Naive B cell (primary cell): Measurements from ENCODE around the gene MYH15. TPM values are rescaled to one million over a fixed set of nuclear protein-coding genes. Genes with fewer than 3 reads are reported as not detected.
"Not testable (repeated sequence)": the region's sequence is repeated elsewhere in the genome, so short reads cannot be mapped to it uniquely, and the experiment has no call there.

Experiments
- ATAC-seq, 2 donors: fragments of 150-1000 bp; cut with Tn5 transposase; 2 replicates each; pipeline ENCODE4 v1.10.0; 2021; ENCODE audit warnings: low read depth in 2 of 2, mild to moderate bottlenecking in 2 of 2, moderate library complexity in 2 of 2
- DNase-seq: peaks from one replicate; pipeline ENCODE4 v3.0.0; 2022
- H3K27ac Mint-ChIP-seq, 6 donors: one replicate each; pipeline ENCODE4 v1.8.0; 2020 to 2022; ENCODE audit warnings: mild to moderate bottlenecking in 6 of 6, mixed read lengths in 6 of 6, moderate library complexity in 5 of 6, inconsistent platforms in 2 of 6
- H3K27me3 Mint-ChIP-seq, 3 donors: one replicate each; pipeline ENCODE4 v1.8.0; 2021 to 2022; ENCODE audit warnings: mixed read lengths in 3 of 3, mild to moderate bottlenecking in 1 of 3
- H3K36me3 Mint-ChIP-seq, 2 donors: one replicate each; pipeline ENCODE4 v1.8.0; 2020 to 2022; ENCODE audit warnings: mixed read lengths in 2 of 2, inconsistent platforms in 1 of 2, mild to moderate bottlenecking in 1 of 2
- H3K4me1 Mint-ChIP-seq, 3 donors: one replicate each; pipeline ENCODE4 v1.8.0; 2020 to 2022; ENCODE audit warnings: mixed read lengths in 3 of 3, inconsistent platforms in 1 of 3, mild to moderate bottlenecking in 1 of 3, moderate library complexity in 1 of 3
- H3K4me3 Mint-ChIP-seq, 8 donors: one replicate each; pipeline ENCODE4 v1.8.0; 2020 to 2022; ENCODE audit warnings: mild to moderate bottlenecking in 8 of 8, mixed read lengths in 8 of 8, moderate library complexity in 8 of 8, inconsistent platforms in 2 of 8
- H3K9me3 Mint-ChIP-seq, 7 donors: one replicate each; pipeline ENCODE4 v1.8.0; 2020 to 2022; ENCODE audit warnings: mixed read lengths in 7 of 7, mild to moderate bottlenecking in 5 of 7, inconsistent platforms in 2 of 7, moderate library complexity in 1 of 7
- polyA plus RNA-seq, 6 donors: library from polyadenylated mRNA; unstranded; fragments of 300-500 nt; fragmentation: Illumina TruSeq; gene quantifications; one replicate each; pipeline ENCODE4 v1.2.3, GENCODE V29; 2021; ENCODE audit warnings: low read depth in 6 of 6

MYH15 gene
- polyA plus RNA-seq, 6 donors from 2014 or later: 0.05 to 0.06 TPM; not detected in 4

DNA sequence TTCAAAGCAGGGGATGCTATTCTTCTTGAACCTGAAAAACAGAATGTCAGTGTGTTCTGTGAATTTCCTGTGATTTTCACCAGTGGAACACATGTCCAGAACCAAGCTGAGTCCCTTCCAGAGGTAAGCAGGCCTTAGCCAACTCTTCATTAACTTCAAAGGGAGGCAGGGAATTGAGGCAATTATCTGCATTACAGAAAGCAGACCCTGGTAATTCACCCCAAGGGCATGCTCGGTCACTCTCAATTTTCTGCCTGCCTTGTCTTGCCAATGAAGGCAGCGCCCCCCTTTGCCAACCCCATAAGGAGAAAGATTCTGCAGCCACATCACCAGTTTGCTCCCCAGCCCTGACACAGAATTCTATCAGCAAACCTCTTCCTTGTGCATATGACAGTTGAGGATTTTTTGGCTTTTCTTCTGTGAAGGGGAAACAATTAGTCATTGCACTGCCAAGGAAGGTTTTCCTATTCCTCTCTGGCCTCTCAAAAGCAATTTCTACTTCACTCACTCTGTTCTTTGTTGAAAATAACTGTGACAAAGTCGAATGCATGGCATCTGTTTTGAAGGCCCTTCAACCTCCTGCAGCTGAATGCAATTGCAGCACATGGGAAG is 128.8 kb downstream of the MYH15 start:
- DNase-seq (no peak), ATAC-seq (no peak)
- H3K36me3 Mint-ChIP-seq: no peaks in the 10 kb centered on the region
- peaks cover 0 to 2% (median 0%) of the 10 kb centered on the region in 7 donors for H3K9me3 Mint-ChIP-seq
- H3K27me3 Mint-ChIP-seq: no peaks in the 10 kb centered on the region
- H3K27ac Mint-ChIP-seq: no peak overlapping the region
- H3K4me3 Mint-ChIP-seq: no peak overlapping the region
- peaks cover 0 to 5% (median 4%) of the 10 kb centered on the region in 3 donors for H3K4me1 Mint-ChIP-seq

DNA sequence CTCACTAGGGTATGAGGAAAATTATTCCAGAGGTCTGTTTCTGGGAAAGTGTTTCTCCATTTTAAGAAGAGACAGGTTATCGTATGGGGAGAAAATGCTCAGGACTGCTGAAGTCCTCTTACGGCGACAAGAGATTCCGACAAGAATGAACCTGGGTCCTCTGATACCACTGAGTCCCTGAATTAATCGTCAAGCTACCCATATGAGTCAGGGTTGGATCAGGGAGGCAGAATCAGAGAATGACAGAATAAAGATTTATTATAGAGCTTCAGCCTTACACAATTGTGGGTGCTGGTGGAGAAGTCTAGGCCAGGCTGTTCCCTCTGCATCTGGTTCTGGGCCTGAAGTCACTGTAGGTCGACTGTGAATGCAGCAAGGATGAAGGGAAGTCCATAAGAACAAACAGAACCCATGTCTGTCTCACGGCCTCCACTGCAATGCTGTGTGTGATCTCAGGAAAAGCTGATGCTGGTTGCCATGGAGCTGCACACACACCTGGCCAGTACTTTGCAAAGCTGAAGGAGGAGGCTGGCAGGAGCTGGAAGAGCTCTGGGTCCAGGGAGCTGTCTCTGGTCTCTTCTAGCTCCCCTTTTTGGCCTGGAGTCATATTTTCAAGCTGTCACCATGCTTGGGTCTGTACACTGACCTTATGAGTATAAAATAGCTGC is 130.1 kb downstream of the MYH15 start:
- Mint-ChIP-seq H3K27ac (no peak overlapping the region), H3K4me1 (peaks cover 0 to 5% (median 4%) of the 10 kb centered on the region in 3 donors), H3K9me3 (peaks cover 0 to 2% (median 0%) of the 10 kb centered on the region in 7 donors), H3K4me3 (no peak overlapping the region), H3K36me3 (no peaks in the 10 kb centered on the region), H3K27me3 (no peaks in the 10 kb centered on the region)
- ATAC-seq (no peak), DNase-seq (no peak)

DNA sequence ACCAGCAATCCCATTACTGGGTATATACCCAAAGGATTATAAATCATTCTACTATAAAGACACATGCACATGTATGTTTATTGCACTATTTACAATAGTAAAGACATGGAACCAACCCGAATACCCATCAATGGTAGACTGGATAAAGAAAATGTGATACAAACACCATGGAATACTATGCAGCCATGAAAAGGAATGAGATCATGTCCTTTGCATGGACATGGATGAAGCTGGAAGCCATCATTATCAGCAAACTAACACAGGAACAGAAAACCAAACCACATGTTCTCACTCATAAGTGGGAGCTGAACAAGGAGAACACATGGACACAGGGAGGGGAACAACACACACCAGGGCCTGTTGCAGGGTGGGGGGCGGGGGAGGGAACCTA is 131.4 kb downstream of the MYH15 start:
- not testable (repeated sequence) for H3K4me1 Mint-ChIP-seq, H3K9me3 Mint-ChIP-seq, ATAC-seq, H3K36me3 Mint-ChIP-seq, H3K27me3 Mint-ChIP-seq, H3K4me3 Mint-ChIP-seq, DNase-seq
- H3K27ac Mint-ChIP-seq: peak overlapping the region in 1 of 6 donors; percentile 26

DNA sequence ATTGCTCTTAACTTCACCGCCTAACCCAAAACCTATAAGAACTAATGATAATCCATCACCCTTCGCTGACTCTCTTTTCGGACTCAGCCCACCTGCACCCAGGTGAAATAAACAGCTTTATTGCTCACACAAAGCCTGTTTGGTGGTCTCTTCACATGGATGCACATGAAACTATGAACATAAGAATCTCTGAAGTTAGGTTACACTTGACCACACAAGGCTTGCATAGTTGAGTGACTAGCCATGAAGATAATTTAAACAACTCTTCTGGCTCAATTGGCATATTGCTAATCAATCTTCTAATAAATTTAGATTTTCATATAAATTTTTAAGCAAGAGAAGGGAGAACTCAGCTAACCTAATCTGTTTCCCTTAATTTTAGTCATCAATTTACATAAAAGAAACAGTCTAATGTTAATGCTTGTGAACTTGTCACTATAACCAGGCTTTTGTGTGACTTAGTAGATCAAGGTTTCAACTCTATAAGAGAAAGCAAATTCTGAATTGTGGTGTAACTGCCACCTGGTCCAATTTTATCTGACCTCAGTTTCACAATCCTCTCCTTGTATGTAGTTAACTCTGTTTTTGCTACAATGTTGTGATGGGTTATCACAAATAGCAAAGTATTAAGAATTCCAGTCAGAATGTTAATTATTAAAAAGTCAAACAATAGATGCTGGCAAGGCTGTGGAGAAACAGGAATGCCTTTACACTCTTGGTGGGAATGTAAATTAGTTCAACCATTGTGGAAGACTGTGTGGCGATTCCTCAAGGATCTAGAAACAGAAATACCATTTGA is 132.0 kb downstream of the MYH15 start:
- H3K9me3 Mint-ChIP-seq: peaks cover 0 to 2% (median 0%) of the 10 kb centered on the region in 7 donors
- no peaks in the 10 kb centered on the region for H3K27me3 Mint-ChIP-seq
- DNase-seq (no peak), ATAC-seq (no peak)
- H3K4me1 Mint-ChIP-seq: peaks cover 0 to 5% (median 4%) of the 10 kb centered on the region in 3 donors
- H3K27ac Mint-ChIP-seq: peak overlapping the region in 1 of 6 donors; percentile 28
- no peaks in the 10 kb centered on the region for H3K36me3 Mint-ChIP-seq
- no peak overlapping the region for H3K4me3 Mint-ChIP-seq

DNA sequence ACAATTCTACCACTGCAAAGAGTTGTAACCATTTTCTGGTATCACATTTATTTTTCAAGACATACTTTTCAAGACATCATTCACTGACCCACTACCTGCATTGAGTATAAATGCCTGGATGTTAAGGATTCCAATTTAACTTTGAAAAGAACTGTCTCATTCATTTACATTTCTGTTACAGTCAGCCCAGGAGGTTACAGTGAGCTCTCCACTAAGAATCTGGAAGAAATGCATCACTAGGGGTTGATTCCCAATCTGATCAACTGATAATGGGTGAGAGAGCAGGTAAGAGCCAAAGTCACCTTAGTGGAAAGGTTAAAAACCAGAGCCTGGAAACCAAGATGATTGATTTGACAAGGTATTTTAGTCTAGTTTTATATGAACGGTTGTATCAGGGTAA is 133.0 kb downstream of the MYH15 start:
- H3K27me3 Mint-ChIP-seq: no peaks in the 10 kb centered on the region
- ATAC-seq (no peak), DNase-seq (no peak)
- no peaks in the 10 kb centered on the region for H3K36me3 Mint-ChIP-seq
- peaks cover 0 to 5% (median 4%) of the 10 kb centered on the region in 3 donors for H3K4me1 Mint-ChIP-seq
- H3K27ac Mint-ChIP-seq: no peak overlapping the region
- H3K9me3 Mint-ChIP-seq: peaks cover 0 to 5% (median 0%) of the 10 kb centered on the region in 7 donors
- H3K4me3 Mint-ChIP-seq: no peak overlapping the region

DNA sequence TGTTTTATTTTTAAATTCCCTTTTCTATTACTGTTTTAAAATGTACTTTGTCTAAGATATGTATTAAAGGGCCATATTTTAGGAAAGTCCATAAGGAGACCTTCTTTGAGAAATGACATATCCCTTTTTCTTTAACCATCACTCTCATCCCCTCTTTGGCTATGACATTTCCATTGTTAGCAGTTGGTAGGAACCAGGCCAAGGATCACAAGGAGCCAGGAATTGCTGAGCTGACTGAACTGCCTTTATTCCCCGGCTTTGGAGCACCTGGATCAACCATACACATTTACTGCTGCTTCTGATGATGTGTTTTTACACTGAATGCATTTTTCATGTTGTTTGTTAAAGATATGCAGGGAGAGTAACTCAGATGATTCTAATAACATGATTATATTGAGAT is 134.4 kb downstream of the MYH15 start:
- ATAC-seq (no peak), DNase-seq (no peak)
- peaks cover 0 to 5% (median 0%) of the 10 kb centered on the region in 7 donors for H3K9me3 Mint-ChIP-seq
- no peaks in the 10 kb centered on the region for H3K27me3 Mint-ChIP-seq
- H3K27ac Mint-ChIP-seq: no peak overlapping the region
- H3K4me3 Mint-ChIP-seq: no peak overlapping the region
- H3K4me1 Mint-ChIP-seq: peaks cover 0 to 5% (median 4%) of the 10 kb centered on the region in 3 donors
- no peaks in the 10 kb centered on the region for H3K36me3 Mint-ChIP-seq

DNA sequence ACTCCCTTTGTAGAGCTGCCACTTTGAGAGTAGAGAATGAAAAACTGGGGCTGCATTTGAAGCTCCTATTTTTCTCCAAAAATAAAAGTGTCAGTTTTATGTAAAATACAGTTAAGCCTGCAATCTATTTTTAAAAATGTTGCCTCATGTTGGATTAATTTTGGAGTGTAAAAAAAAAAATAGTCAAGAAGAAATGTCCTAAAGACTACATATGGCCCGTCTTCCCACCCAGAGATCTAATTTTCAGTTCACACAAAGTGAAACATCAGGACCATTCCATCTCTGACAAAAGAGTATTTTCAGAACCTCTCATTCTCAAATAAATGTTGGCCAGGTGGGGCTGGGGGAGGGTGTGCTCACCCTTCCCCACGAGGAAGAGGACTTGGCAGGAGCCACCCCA is 151.4 kb downstream of the MYH15 start:
- ATAC-seq: no peak
- Mint-ChIP-seq H3K27ac (no peak overlapping the region), H3K4me3 (no peak overlapping the region), H3K36me3 (no peaks in the 10 kb centered on the region), H3K4me1 (peaks cover 8 to 17% (median 11%) of the 10 kb centered on the region in 3 donors), H3K9me3 (peaks cover 0 to 6% (median 4%) of the 10 kb centered on the region in 7 donors), H3K27me3 (no peaks in the 10 kb centered on the region)
- DNase-seq: no peak

DNA sequence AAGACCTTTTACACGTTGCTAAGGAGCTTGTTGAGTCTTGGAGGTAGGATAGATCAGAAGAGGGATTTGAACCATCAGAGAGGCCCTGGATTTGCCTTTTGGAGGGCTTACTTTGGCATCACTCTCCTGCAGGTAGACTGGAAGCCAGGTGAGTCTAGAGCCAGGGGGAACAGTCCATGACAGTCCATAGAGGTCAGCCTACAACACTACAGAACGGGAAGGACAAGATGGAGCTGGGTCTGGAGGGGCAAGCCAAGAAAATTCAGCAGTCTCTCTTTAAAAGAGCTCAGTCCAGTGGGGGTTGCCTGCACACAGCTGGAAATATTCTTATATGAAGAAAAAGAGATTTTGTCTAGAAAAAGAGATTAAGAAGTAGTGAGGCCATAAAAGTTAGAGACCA is 153.4 kb downstream of the MYH15 start:
- no peak overlapping the region for H3K4me3 Mint-ChIP-seq
- DNase-seq: no peak
- H3K9me3 Mint-ChIP-seq: peaks cover 0 to 2% (median 0%) of the 10 kb centered on the region in 7 donors
- no peak for ATAC-seq
- peaks cover 3 to 7% (median 7%) of the 10 kb centered on the region in 3 donors for H3K4me1 Mint-ChIP-seq
- no peaks in the 10 kb centered on the region for H3K27me3 Mint-ChIP-seq
- H3K27ac Mint-ChIP-seq: no peak overlapping the region
- no peaks in the 10 kb centered on the region for H3K36me3 Mint-ChIP-seq

DNA sequence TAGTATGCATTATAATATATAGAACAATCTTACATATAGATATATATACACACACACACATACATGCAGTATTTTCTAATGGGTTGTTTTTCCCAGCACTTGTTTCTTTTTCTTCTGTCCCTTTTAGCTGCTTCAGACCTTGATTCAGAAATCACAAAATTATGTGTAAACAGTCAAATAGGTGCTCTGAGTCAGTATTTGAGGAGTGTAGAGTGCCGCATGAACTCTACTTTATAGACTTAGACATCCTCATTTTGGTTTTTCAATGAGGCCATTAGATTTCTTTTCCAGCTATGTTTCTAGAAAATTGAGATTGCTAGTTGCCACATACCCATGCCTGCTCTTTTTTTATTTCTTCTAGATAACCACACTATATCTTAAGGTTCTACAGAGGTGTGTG is 155.8 kb downstream of the MYH15 start:
- peaks cover 0 to 3% (median 0%) of the 10 kb centered on the region in 7 donors for H3K9me3 Mint-ChIP-seq
- H3K4me1 Mint-ChIP-seq: no peaks in the 10 kb centered on the region
- H3K36me3 Mint-ChIP-seq: peaks cover 0 to 2% of the 10 kb centered on the region in 2 donors
- ATAC-seq (no peak), DNase-seq (no peak)
- H3K4me3 Mint-ChIP-seq: no peak overlapping the region
- no peaks in the 10 kb centered on the region for H3K27me3 Mint-ChIP-seq
- H3K27ac Mint-ChIP-seq: no peak overlapping the region

DNA sequence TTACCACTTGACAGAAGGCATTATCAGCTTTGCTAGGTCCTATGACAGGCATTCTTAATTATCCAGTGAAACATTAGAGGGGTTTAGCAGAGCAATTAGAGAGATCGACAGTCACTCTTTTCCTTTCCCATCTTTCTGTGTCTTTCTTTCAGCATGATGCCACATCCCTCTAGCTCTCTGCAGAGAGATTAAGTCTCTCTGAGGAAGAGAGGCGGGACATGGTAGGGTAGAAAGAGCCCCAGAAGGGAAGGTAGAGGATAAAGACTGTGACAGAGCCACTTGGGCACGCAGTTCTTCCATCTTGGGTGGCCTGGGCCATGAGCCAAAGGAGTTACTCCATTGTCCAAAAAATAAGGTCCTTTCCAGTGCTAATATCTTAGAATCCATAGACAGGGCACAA is 158.2 kb downstream of the MYH15 start:
- peaks cover 5 to 10% of the 10 kb centered on the region in 2 donors for H3K36me3 Mint-ChIP-seq
- DNase-seq: no peak
- peaks cover 2 to 10% (median 5%) of the 10 kb centered on the region in 3 donors for H3K4me1 Mint-ChIP-seq
- peaks cover 0 to 5% (median 3%) of the 10 kb centered on the region in 7 donors for H3K9me3 Mint-ChIP-seq
- H3K27ac Mint-ChIP-seq: no peak overlapping the region
- H3K27me3 Mint-ChIP-seq: no peaks in the 10 kb centered on the region
- ATAC-seq: no peak
- no peak overlapping the region for H3K4me3 Mint-ChIP-seq

DNA sequence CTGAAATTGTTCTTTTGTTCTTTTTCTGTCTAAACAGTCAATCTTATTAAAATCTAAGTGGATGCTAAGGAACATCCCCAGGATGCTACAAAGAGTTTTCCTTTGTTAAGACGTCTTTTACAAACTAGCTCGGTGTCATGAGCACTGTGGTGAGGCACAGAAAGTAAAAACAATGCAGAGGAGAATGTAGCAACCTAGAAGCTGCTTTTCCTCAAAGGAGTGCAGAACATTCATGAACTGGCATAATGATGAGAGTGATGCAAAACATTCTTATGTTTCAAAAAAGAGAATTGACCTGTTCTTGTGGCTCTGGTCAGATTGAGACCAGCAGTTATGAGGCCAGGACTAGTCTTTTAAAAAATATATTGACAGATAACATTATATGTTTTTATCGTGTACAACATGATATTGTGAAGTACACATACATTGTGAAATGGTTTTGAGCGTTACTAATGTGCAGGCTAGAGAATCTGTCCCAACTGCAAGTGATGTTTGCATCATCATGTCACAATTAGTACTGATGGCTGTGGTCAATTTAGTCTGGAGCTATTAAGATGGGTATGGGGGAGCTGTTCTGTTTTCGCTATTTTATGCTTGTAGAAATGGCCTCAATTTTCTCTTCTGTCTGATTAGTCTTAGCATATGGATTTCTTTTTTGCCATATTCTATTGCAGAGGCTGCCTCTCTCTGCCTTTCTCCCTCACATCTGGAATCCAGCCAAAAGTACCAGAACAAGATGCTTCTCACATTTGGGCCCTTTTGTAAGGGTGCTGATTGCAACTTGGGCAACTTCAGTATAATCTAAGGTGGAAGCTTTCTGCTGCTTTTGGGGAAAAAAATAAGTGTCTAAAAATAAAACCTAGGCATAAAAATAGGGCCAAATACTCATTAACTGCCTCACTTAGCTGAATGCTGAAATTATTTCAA is 163.8 kb downstream of the MYH15 start:
- no peak for ATAC-seq
- Mint-ChIP-seq H3K27me3 (no peaks in the 10 kb centered on the region), H3K4me1 (peaks cover 21 to 36% (median 28%) of the 10 kb centered on the region in 3 donors), H3K9me3 (peaks cover 0 to 5% (median 3%) of the 10 kb centered on the region in 7 donors), H3K36me3 (peaks cover 5 to 10% of the 10 kb centered on the region in 2 donors), H3K4me3 (peak overlapping the region in 7 of 8 donors; percentile 11 to 77 (median 53)), H3K27ac (peak overlapping the region in 3 of 6 donors; percentile 20 to 53 (median 20))
- DNase-seq: no peak

DNA sequence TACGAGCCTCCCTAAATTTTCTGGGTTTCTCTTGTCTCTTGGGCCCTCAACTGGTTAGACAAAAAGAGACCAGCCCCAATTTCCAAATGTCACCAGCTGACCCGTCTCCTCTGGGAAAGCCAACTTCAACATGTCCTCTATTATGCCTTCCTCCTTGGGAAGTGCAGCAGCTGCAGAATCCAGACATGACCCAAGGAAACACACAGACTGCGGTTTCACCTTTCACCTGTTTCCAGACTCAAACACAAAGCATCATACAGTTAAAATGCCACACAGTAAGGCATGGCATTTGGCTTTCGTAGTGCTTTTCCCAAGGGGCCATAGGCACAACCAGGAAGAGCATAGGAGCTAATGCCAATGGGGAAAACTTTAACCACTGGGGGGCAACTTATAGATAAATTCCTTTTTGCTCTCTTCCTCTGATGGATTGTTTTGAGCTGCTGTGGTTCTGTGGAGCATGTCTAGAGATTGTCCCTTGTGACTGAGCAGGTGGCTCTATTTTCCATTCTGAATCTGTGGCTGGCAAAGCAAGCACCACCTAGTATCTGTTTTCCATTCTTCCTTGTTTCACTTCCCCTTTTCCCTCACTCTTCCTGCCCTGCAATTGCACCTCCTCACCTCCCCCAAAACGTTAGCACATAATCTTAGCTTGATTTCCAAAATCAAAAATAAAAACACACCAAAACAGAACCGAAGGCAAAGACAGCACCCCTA is 164.7 kb downstream of the MYH15 start:
- no peaks in the 10 kb centered on the region for H3K27me3 Mint-ChIP-seq
- H3K27ac Mint-ChIP-seq: peak overlapping the region in 4 of 6 donors; percentile 5 to 81 (median 40)
- peak; percentile 41 to 74 for ATAC-seq
- peaks cover 5 to 10% of the 10 kb centered on the region in 2 donors for H3K36me3 Mint-ChIP-seq
- peak; percentile 6 for DNase-seq
- H3K9me3 Mint-ChIP-seq: peaks cover 0 to 5% (median 3%) of the 10 kb centered on the region in 7 donors
- H3K4me3 Mint-ChIP-seq: peak overlapping the region; percentile 11 to 77 (median 51)
- peaks cover 25 to 36% (median 28%) of the 10 kb centered on the region in 3 donors for H3K4me1 Mint-ChIP-seq
